ENCODE results near the gene NKX1-1.

DNA sequence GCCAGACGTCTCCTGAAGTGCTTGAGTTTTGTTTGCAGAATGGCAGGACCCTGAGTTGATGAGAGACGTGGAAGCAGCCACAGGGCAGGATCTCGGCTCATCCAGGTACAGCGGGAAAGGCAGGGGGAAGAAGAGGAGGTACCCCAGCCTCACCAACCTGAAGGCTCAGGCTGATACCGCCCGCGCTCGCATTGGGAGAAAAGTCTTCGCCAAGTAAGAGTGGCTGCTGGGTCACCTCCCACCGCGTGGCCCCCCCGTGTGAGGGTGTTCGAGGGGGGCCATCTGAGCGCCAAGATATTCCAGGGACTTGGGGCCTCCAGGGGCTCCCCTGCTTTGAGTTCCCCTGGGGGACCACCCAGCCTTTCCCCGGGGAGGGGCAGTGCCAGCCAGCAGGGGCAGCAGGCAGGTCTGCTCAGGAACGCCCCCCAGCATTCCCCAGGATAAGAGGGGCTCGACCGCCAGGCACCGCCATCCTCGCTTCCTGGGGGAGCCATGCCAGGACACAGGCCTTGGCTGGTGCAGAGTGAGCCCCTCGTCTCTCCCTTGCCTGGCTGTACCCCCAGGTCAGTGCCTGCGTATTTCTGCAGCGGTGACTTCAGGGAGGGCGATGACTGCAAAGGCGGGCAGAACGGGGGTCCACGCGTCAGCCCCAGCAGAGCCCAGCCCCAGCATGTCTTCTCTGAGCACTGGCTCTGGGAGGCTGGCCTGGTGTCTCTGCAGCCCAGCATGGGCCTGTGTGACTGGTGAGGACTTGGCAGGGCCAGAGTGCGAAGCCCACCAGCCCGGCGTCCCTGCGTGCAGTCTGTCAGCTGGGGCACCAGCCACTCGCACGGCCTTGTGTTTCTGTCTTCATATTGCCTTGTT lies 22.3 kb downstream of the NKX1-1 start:
- TF ChIP-seq, protein P1, sequence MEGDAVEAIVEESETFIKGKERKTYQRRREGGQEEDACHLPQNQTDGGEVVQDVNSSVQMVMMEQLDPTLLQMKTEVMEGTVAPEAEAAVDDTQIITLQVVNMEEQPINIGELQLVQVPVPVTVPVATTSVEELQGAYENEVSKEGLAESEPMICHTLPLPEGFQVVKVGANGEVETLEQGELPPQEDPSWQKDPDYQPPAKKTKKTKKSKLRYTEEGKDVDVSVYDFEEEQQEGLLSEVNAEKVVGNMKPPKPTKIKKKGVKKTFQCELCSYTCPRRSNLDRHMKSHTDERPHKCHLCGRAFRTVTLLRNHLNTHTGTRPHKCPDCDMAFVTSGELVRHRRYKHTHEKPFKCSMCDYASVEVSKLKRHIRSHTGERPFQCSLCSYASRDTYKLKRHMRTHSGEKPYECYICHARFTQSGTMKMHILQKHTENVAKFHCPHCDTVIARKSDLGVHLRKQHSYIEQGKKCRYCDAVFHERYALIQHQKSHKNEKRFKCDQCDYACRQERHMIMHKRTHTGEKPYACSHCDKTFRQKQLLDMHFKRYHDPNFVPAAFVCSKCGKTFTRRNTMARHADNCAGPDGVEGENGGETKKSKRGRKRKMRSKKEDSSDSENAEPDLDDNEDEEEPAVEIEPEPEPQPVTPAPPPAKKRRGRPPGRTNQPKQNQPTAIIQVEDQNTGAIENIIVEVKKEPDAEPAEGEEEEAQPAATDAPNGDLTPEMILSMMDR (IDR thresholded peaks at IDR 0.05; ENCODE audit: low read depth, low read length) = no peak
- TF ChIP-seq POLR2A (IDR thresholded peaks at IDR 0.05; ENCODE audit: extremely low read depth, insufficient read length) (no peak), MYC (IDR thresholded peaks at IDR 0.05; ENCODE audit: low read depth, low read length) (no peak)
